ENCODE data around the gene MLF2.

GRCh38 chr12:6768990-6769389 is 16.0 kb upstream of the MLF2 start:
- TF ChIP-seq CTCF (IDR thresholded peaks at IDR 0.05) (no peak), POLR2A (IDR thresholded peaks at IDR 0.05) (no peak)
